ENCODE data around the gene NCOA7.

- TF ChIP-seq POLR2A (IDR thresholded peaks at IDR 0.05; ENCODE audit: low read depth, low read length), result no peak
- no peak for TF ChIP-seq POLR2AphosphoS5 (IDR thresholded peaks at IDR 0.05; ENCODE audit: low read depth, low read length)
These were observed 11.6 kb downstream of the NCOA7 start for GRCh38 chr6:125802383-125802782.

Data from GM12891 (cell line).